Lower leg skin (tissue), 3 donors: ENCODE data around the gene SLC13A2.

Source experiments
- POLR2A ChIP-seq, 2 donors: fragments of 450-650 bp; IDR thresholded peaks; one replicate each; pipeline ENCODE4 v1.6.1; 2016 to 2017; ENCODE audit warnings: antibody characterized with exemption in 2 of 2, mild to moderate bottlenecking in 1 of 2, moderate library complexity in 1 of 2
- TF ChIP-seq, protein P1 (sequence below), 3 donors: fragments of 450-650 bp; IDR thresholded peaks; one replicate each; pipeline ENCODE4 v1.5.1; 2016; ENCODE audit warnings: antibody characterized with exemption in 3 of 3, mild to moderate bottlenecking in 3 of 3, moderate library complexity in 2 of 3

DNA sequence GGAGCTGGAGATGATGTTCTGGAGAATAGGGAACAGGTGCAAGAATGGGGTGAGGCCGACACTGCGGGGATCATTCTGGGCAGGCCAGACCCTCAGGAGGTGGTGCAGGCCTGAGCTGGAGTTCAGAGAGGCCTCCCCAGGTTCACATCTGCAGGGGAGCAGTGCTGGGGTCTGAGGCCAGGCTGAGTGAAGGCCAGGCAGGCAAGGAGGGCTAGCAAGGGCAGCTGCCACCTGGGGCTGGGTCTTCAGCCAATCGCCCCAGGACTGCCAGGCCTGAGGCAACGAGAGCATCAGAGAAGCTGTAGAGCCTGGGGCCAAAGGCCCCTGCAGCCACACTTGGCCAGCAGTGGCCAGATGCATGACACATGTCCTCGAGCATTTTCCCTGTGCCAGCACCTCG, 47.2 kb downstream of the SLC13A2 start:
- TF ChIP-seq, protein P1, sequence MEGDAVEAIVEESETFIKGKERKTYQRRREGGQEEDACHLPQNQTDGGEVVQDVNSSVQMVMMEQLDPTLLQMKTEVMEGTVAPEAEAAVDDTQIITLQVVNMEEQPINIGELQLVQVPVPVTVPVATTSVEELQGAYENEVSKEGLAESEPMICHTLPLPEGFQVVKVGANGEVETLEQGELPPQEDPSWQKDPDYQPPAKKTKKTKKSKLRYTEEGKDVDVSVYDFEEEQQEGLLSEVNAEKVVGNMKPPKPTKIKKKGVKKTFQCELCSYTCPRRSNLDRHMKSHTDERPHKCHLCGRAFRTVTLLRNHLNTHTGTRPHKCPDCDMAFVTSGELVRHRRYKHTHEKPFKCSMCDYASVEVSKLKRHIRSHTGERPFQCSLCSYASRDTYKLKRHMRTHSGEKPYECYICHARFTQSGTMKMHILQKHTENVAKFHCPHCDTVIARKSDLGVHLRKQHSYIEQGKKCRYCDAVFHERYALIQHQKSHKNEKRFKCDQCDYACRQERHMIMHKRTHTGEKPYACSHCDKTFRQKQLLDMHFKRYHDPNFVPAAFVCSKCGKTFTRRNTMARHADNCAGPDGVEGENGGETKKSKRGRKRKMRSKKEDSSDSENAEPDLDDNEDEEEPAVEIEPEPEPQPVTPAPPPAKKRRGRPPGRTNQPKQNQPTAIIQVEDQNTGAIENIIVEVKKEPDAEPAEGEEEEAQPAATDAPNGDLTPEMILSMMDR (IDR thresholded peaks at IDR 0.05): no peak
- no peak for TF ChIP-seq POLR2A (IDR thresholded peaks at IDR 0.05)
